ENCODE data around the gene SLC12A4. TPM values are rescaled to one million over a fixed set of nuclear protein-coding genes. Genes with fewer than 3 reads are reported as not detected.
"Not testable (repeated sequence)": the region's sequence is repeated elsewhere in the genome, so short reads cannot be mapped to it uniquely, and the experiment has no call there.

SLC12A4 gene
- total RNA-seq, 5 donors from 2014 or later (not counting 1 experiment from before 2014, with no cell fraction given): 23.3 to 39.6 (median 33.7) TPM

- H3K36me3 ChIP-seq (ENCODE audit: control insufficient read depth in 2 of 2, extremely low read depth in 1 of 2, insufficient read depth in 1 of 2, low read length in 1 of 2): no peaks in the 10 kb centered on the region
These were observed 7.1 kb upstream of the SLC12A4 start for GRCh38 chr16:67975321-67976105.

GRCh38 chr16:67972285-67972684, 3.8 kb upstream of the SLC12A4 start:
- H3K27ac ChIP-seq (ENCODE audit: low read length); ATAC-seq (replicated peaks in 1 of 4); H3K27me3 ChIP-seq (replicated peaks in 1 of 2; ENCODE audit: control insufficient read depth in 2 of 2, extremely low read depth in 1 of 2, insufficient read depth in 2 of 2, low read length in 1 of 2); H3K4me3 ChIP-seq (ENCODE audit: control insufficient read depth in 1 of 2, extremely low read depth in 1 of 2, low read length in 1 of 2); DNase-seq; H3K27ac Mint-ChIP-seq; H3K27me3 Mint-ChIP-seq; H3K9me3 ChIP-seq; H3K9me3 Mint-ChIP-seq; H3K4me3 Mint-ChIP-seq; H3K36me3 Mint-ChIP-seq; H3K36me3 ChIP-seq (ENCODE audit: control insufficient read depth in 2 of 2, extremely low read depth in 1 of 2, insufficient read depth in 1 of 2, low read length in 1 of 2): not testable (repeated sequence)
- ChIA-PET POLR2A (interaction anchor here in 1 of 2 donors (0.7 kb wide), 1 partner anchor 113 kb away, joined by 6 read pairs; no protein-coding TSS in a partner anchor), CTCF (interaction anchor here (0.7 kb wide), 2 partner anchors 69 to 151 kb away, joined by 4 to 6 read pairs; no protein-coding TSS in a partner anchor)
- H3K4me1 Mint-ChIP-seq: peaks cover 11 to 13% (median 12%) of the 10 kb centered on the region in 3 donors
- 100% methylated on average over 3 of the region's 7 CpGs for WGBS (ENCODE audit: insufficient coverage)
- peaks cover 6 to 17% of the 10 kb centered on the region in 2 experiments for H3K4me1 ChIP-seq (ENCODE audit: control insufficient read depth in 1 of 2, extremely low read depth in 1 of 2, insufficient read depth in 2 of 2, low read length in 2 of 2)

More at GRCh38 chr16:67975321-67976105, 7.1 kb upstream of the SLC12A4 start:
- CTCF ChIA-PET: no interaction called here
- ATAC-seq (replicated peaks in 1 of 4): no peak
- no peak for DNase-seq
- H3K36me3 Mint-ChIP-seq: no peaks in the 10 kb centered on the region
- H3K27ac Mint-ChIP-seq: no peak overlapping the region
- H3K4me1 Mint-ChIP-seq: no peaks in the 10 kb centered on the region
- Histone ChIP-seq H3K27ac (ENCODE audit: low read length) (no peak overlapping the region), H3K27me3 (replicated peaks in 1 of 2; ENCODE audit: control insufficient read depth in 2 of 2, extremely low read depth in 1 of 2, insufficient read depth in 2 of 2, low read length in 1 of 2) (peaks cover 0 to 17% of the 10 kb centered on the region in 2 experiments), H3K4me1 (ENCODE audit: control insufficient read depth in 1 of 2, extremely low read depth in 1 of 2, insufficient read depth in 2 of 2, low read length in 2 of 2) (no peaks in the 10 kb centered on the region), H3K9me3 (no peaks in the 10 kb centered on the region), H3K4me3 (ENCODE audit: control insufficient read depth in 1 of 2, extremely low read depth in 1 of 2, low read length in 1 of 2) (no peak overlapping the region)
- peaks cover 0 to under 1% of the 10 kb centered on the region in 2 donors for H3K27me3 Mint-ChIP-seq
- WGBS (ENCODE audit: insufficient coverage): 60% methylated on average over 8 of the region's 14 CpGs
- POLR2A ChIA-PET: no interaction called here
- no peaks in the 10 kb centered on the region for H3K9me3 Mint-ChIP-seq
- H3K4me3 Mint-ChIP-seq: no peak overlapping the region

GRCh38 chr16:67971111-67971510, 2.7 kb upstream of the SLC12A4 start:
- H3K36me3 Mint-ChIP-seq: no peaks in the 10 kb centered on the region
- DNase-seq (no peak), ATAC-seq (replicated peaks in 1 of 4) (no peak)
- CTCF ChIA-PET: interaction anchor here in 1 of 2 donors (0.6 kb wide), 1 partner anchor 450 kb away, joined by 3 read pairs; no protein-coding TSS in a partner anchor
- no peak overlapping the region for H3K27ac ChIP-seq (ENCODE audit: low read length)
- H3K27me3 ChIP-seq (replicated peaks in 1 of 2; ENCODE audit: control insufficient read depth in 2 of 2, extremely low read depth in 1 of 2, insufficient read depth in 2 of 2, low read length in 1 of 2): no peaks in the 10 kb centered on the region
- H3K27me3 Mint-ChIP-seq: no peaks in the 10 kb centered on the region
- no peaks in the 10 kb centered on the region for H3K9me3 Mint-ChIP-seq
- POLR2A ChIA-PET: no interaction called here
- H3K36me3 ChIP-seq (ENCODE audit: control insufficient read depth in 2 of 2, extremely low read depth in 1 of 2, insufficient read depth in 1 of 2, low read length in 1 of 2): no peaks in the 10 kb centered on the region
- peaks cover 21 to 25% (median 21%) of the 10 kb centered on the region in 3 donors for H3K4me1 Mint-ChIP-seq
- no CpG with 5 or more reads among the region's 9 CpGs for WGBS (ENCODE audit: insufficient coverage)
- no peak overlapping the region for H3K4me3 ChIP-seq (ENCODE audit: control insufficient read depth in 1 of 2, extremely low read depth in 1 of 2, low read length in 1 of 2)
- peak overlapping the region in 1 of 2 donors; percentile 64 for H3K27ac Mint-ChIP-seq
- no peaks in the 10 kb centered on the region for H3K9me3 ChIP-seq
- peaks cover 10 to 28% of the 10 kb centered on the region in 2 experiments for H3K4me1 ChIP-seq (ENCODE audit: control insufficient read depth in 1 of 2, extremely low read depth in 1 of 2, insufficient read depth in 2 of 2, low read length in 2 of 2)
- peak overlapping the region in 1 of 3 donors; percentile 48 for H3K4me3 Mint-ChIP-seq

GRCh38 chr16:67969254-67970039, 1.0 kb upstream of the SLC12A4 start:
- DNase-seq (peak in 1 of 35 experiments; percentile 55), ATAC-seq (replicated peaks in 1 of 4) (peak in 2 of 4 experiments; percentile 34 to 41)
- peaks cover 10 to 28% of the 10 kb centered on the region in 2 experiments for H3K4me1 ChIP-seq (ENCODE audit: control insufficient read depth in 1 of 2, extremely low read depth in 1 of 2, insufficient read depth in 2 of 2, low read length in 2 of 2)
- no peaks in the 10 kb centered on the region for H3K27me3 ChIP-seq (replicated peaks in 1 of 2; ENCODE audit: control insufficient read depth in 2 of 2, extremely low read depth in 1 of 2, insufficient read depth in 2 of 2, low read length in 1 of 2)
- Mint-ChIP-seq H3K27me3 (no peaks in the 10 kb centered on the region), H3K4me3 (peak overlapping the region; percentile 85 to 93 (median 85)), H3K4me1 (peaks cover 21 to 35% (median 23%) of the 10 kb centered on the region in 3 donors), H3K27ac (peak overlapping the region; percentile 91 to 92), H3K9me3 (no peaks in the 10 kb centered on the region), H3K36me3 (no peaks in the 10 kb centered on the region)
- ChIA-PET POLR2A (no interaction called here), CTCF (interaction anchor here in 1 of 2 donors (1.0 kb wide), 1 partner anchor 19 kb away, joined by 3 read pairs; no protein-coding TSS in a partner anchor)
- H3K9me3 ChIP-seq: no peaks in the 10 kb centered on the region
- H3K4me3 ChIP-seq (ENCODE audit: control insufficient read depth in 1 of 2, extremely low read depth in 1 of 2, low read length in 1 of 2): peak overlapping the region; percentile 58 to 89
- H3K36me3 ChIP-seq (ENCODE audit: control insufficient read depth in 2 of 2, extremely low read depth in 1 of 2, insufficient read depth in 1 of 2, low read length in 1 of 2): no peaks in the 10 kb centered on the region
- 67% methylated on average over 20 of the region's 40 CpGs for WGBS (ENCODE audit: insufficient coverage)
- H3K27ac ChIP-seq (ENCODE audit: low read length): peak overlapping the region; percentile 40

- POLR2A ChIA-PET: no interaction called here
- peak overlapping the region; percentile 85 to 98 (median 94) for H3K4me3 Mint-ChIP-seq
- peak in 3 of 4 experiments; percentile 20 to 32 (median 31) for ATAC-seq (replicated peaks in 1 of 4)
- no peak overlapping the region for H3K27ac ChIP-seq (ENCODE audit: low read length)
- peaks cover 0 to 2% of the 10 kb centered on the region in 2 donors for H3K36me3 ChIP-seq (ENCODE audit: control insufficient read depth in 2 of 2, extremely low read depth in 1 of 2, insufficient read depth in 1 of 2, low read length in 1 of 2)
- H3K9me3 Mint-ChIP-seq: no peaks in the 10 kb centered on the region
- WGBS (ENCODE audit: insufficient coverage): under 1% methylated on average over 45 of the region's 45 CpGs
- H3K27ac Mint-ChIP-seq: peak overlapping the region; percentile 90 to 91
- H3K27me3 ChIP-seq (replicated peaks in 1 of 2; ENCODE audit: control insufficient read depth in 2 of 2, extremely low read depth in 1 of 2, insufficient read depth in 2 of 2, low read length in 1 of 2): no peaks in the 10 kb centered on the region
- peak overlapping the region; percentile 58 to 73 for H3K4me3 ChIP-seq (ENCODE audit: control insufficient read depth in 1 of 2, extremely low read depth in 1 of 2, low read length in 1 of 2)
- H3K4me1 ChIP-seq (ENCODE audit: control insufficient read depth in 1 of 2, extremely low read depth in 1 of 2, insufficient read depth in 2 of 2, low read length in 2 of 2): peaks cover 10 to 28% of the 10 kb centered on the region in 2 experiments
- peak in 8 of 35 experiments; percentile 5 to 50 (median 18) for DNase-seq
- no peaks in the 10 kb centered on the region for H3K27me3 Mint-ChIP-seq
- no peaks in the 10 kb centered on the region for H3K9me3 ChIP-seq
- peaks cover 21 to 36% (median 23%) of the 10 kb centered on the region in 3 donors for H3K4me1 Mint-ChIP-seq
- H3K36me3 Mint-ChIP-seq: peaks cover 2% of the 10 kb centered on the region
- CTCF ChIA-PET: no interaction called here
These were observed 458 bp downstream of the SLC12A4 start for GRCh38 chr16:67967958-67968399.

Data from T-cell (primary cell).